Measurements from ENCODE around the gene SLC6A17. TPM values are rescaled to one million over a fixed set of nuclear protein-coding genes. Genes with fewer than 3 reads are reported as not detected.

Gene SLC6A17
- total RNA-seq, 1 experiment from 2014 or later: 0.17 TPM

DNA sequence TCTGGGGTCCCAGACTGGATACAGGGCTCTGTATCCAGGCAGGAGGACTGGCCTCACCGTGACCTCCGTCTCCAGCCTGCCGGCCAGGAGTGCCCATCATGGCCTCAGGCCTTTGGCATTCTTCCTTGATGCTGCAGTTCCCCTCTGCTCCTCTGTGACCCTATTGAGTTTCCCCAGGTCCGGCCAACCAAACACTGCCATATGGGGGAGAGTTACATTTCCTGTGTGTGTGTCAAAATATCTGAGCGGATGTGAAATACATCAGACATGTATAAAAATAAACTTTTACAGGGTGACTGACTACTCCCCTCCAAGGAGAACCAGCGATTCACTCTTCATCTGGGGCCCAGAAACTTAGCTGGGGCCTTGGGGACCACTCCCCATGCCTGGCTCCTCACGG is 48.2 kb upstream of the SLC6A17 start:
- no peak overlapping the region for H4K8ac ChIP-seq (replicated peaks; ENCODE audit: insufficient read length, low read depth, low read length)
- H4K20me1 ChIP-seq (ENCODE audit: control insufficient read depth, insufficient read depth, insufficient read length): no peaks in the 10 kb centered on the region
- no peaks in the 10 kb centered on the region for H3K27me3 ChIP-seq (ENCODE audit: insufficient read depth, low read length)
- H2AFZ ChIP-seq (ENCODE audit: low read length): no peak overlapping the region
- no peak overlapping the region for H3K56ac ChIP-seq (ENCODE audit: insufficient read length, low read depth, low read length)
- no peaks in the 10 kb centered on the region for H3K4me1 ChIP-seq (ENCODE audit: insufficient read depth, low read length)
- no peak overlapping the region for H2BK20ac ChIP-seq (ENCODE audit: low read depth, low read length, poor library complexity, severe bottlenecking)
- Mint-ChIP-seq H3K4me1 (peaks cover 0 to 5% of the 10 kb centered on the region in 2 experiments; a peak in 1 of 4 replicates), H3K27ac (no peak overlapping the region), H3K36me3 (ENCODE audit: insufficient read depth in 1 of 3, low read depth in 3 of 3) (no peaks in the 10 kb centered on the region; a peak in 1 of 7 replicates), H3K27me3 (ENCODE audit: low read depth) (peaks cover 17% of the 10 kb centered on the region), H3K4me3 (no peak overlapping the region), H3K9me3 (no peaks in the 10 kb centered on the region)
- H3K4me2 ChIP-seq (ENCODE audit: insufficient read depth, insufficient read length, low read length): no peak overlapping the region
- no peak for DNase-seq
- no peak overlapping the region for H3K23ac ChIP-seq (ENCODE audit: insufficient read length, low read depth, low read length)
- no peak overlapping the region for H3T11ph ChIP-seq (ENCODE audit: low read length)
- no peak overlapping the region for H3K27ac ChIP-seq (ENCODE audit: insufficient read length, low read depth, low read length)
- WGBS (ENCODE audit: extremely low coverage, insufficient read length, low lambda C conversion rate): no CpG with 5 or more reads among the region's 7 CpGs
- H2BK15ac ChIP-seq (ENCODE audit: low read depth, low read length): no peak overlapping the region
- no peak overlapping the region for H3K18ac ChIP-seq (ENCODE audit: insufficient read length, low read depth, low read length)
- no peak overlapping the region for H3K14ac ChIP-seq (ENCODE audit: insufficient read depth, low read length)
- no peak overlapping the region for H3K4ac ChIP-seq (ENCODE audit: low read depth, low read length)
- H3K9ac ChIP-seq (ENCODE audit: extremely low read depth, insufficient read length, low read length): no peak overlapping the region
- no peaks in the 10 kb centered on the region for H3K23me2 ChIP-seq (ENCODE audit: insufficient read length, low read depth, low read length, poor library complexity, severe bottlenecking)
- H3K79me2 ChIP-seq (ENCODE audit: insufficient read depth, low read length): no peaks in the 10 kb centered on the region
- no peak overlapping the region for H4K5ac ChIP-seq (ENCODE audit: insufficient read length, low read depth, low read length)
- no peaks in the 10 kb centered on the region for H3K9me3 ChIP-seq (ENCODE audit: control insufficient read depth, low read depth, low read length)
- H4K91ac ChIP-seq (ENCODE audit: insufficient read length, low read depth, low read length): no peak overlapping the region
- H2AK5ac ChIP-seq (ENCODE audit: insufficient read length, low read length): no peak overlapping the region
- no peak overlapping the region for H2BK120ac ChIP-seq (ENCODE audit: low read depth, low read length, poor library complexity, severe bottlenecking)
- no peaks in the 10 kb centered on the region for H3K79me1 ChIP-seq (ENCODE audit: insufficient read depth, low read depth, low read length, poor library complexity, severe bottlenecking)
- no peak overlapping the region for H2BK12ac ChIP-seq (ENCODE audit: insufficient read length, low read depth, low read length)
- TF ChIP-seq, protein P1, sequence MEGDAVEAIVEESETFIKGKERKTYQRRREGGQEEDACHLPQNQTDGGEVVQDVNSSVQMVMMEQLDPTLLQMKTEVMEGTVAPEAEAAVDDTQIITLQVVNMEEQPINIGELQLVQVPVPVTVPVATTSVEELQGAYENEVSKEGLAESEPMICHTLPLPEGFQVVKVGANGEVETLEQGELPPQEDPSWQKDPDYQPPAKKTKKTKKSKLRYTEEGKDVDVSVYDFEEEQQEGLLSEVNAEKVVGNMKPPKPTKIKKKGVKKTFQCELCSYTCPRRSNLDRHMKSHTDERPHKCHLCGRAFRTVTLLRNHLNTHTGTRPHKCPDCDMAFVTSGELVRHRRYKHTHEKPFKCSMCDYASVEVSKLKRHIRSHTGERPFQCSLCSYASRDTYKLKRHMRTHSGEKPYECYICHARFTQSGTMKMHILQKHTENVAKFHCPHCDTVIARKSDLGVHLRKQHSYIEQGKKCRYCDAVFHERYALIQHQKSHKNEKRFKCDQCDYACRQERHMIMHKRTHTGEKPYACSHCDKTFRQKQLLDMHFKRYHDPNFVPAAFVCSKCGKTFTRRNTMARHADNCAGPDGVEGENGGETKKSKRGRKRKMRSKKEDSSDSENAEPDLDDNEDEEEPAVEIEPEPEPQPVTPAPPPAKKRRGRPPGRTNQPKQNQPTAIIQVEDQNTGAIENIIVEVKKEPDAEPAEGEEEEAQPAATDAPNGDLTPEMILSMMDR (conservative IDR thresholded peaks at IDR 0.05): no peak
- H2BK5ac ChIP-seq (ENCODE audit: insufficient read length, low read length): no peak overlapping the region

All from H9 (cell line).